DOHH2 (cell line): ENCODE results near the gene SPATA18.

ENCODE experiments used
- H3F3A ChIP-seq: fragments of 200-600 bp; sonication (generic), shearing (Covaris generic); 2 replicates; pipeline ENCODE4 v1.6.0; 2016; ENCODE audit warnings: antibody characterized with exemption, mild to moderate bottlenecking; ENCODE audit not compliant: control insufficient read depth, insufficient read depth
- H3K27ac ChIP-seq: fragments of 200-600 bp; sonication (generic); 2 replicates; pipeline ENCODE4 v1.5.1; 2014; ENCODE audit warnings: low read depth, mild to moderate bottlenecking, low read length, moderate library complexity
- H3K27me3 ChIP-seq: fragments of 200-600 bp; sonication (generic); 2 replicates; pipeline ENCODE4 v1.6.1; 2014; ENCODE audit warnings: mild to moderate bottlenecking, low read length, mixed read lengths; ENCODE audit not compliant: control insufficient read depth
- H3K36me3 ChIP-seq: fragments of 200-600 bp; sonication (generic); 2 replicates; pipeline ENCODE4 v1.6.1; 2014; ENCODE audit warnings: mild to moderate bottlenecking, low read length, moderate library complexity, mixed read lengths; ENCODE audit not compliant: control insufficient read depth
- H3K4me1 ChIP-seq: fragments of 200-600 bp; sonication (generic); 2 replicates; pipeline ENCODE4 v1.6.1; 2014; ENCODE audit warnings: mild to moderate bottlenecking, low read length, mixed read lengths; ENCODE audit not compliant: control insufficient read depth
- H3K4me2 ChIP-seq: fragments of 200-600 bp; sonication (generic); 2 replicates; pipeline ENCODE4 v1.6.0; 2014; ENCODE audit warnings: mild to moderate bottlenecking, low read length, moderate library complexity
- H3K4me3 ChIP-seq: fragments of 200-600 bp; sonication (generic); 2 replicates; pipeline ENCODE4 v1.5.1; 2014; ENCODE audit warnings: mild to moderate bottlenecking, low read length, mixed read lengths
- H3K79me2 ChIP-seq: fragments of 200-600 bp; sonication (generic); 2 replicates; pipeline ENCODE4 v1.6.1; 2014; ENCODE audit warnings: mild to moderate bottlenecking, low read length, mixed read lengths; ENCODE audit not compliant: control insufficient read depth
- H3K9me2 ChIP-seq: fragments of 200-600 bp; sonication (generic); replicated peaks from 2 replicates; pipeline ENCODE4 v1.6.1; 2014; ENCODE audit warnings: mild to moderate bottlenecking, low read length, mixed read lengths; ENCODE audit not compliant: control insufficient read depth
- H3K9me3 ChIP-seq: fragments of 200-600 bp; sonication (generic); 2 replicates; pipeline ENCODE4 v1.6.1; 2014; ENCODE audit warnings: antibody characterized with exemption, low read length, mixed read lengths; ENCODE audit not compliant: control insufficient read depth, insufficient read depth
- H4K20me1 ChIP-seq: fragments of 200-600 bp; sonication (generic); 2 replicates; pipeline ENCODE4 v1.6.0; 2014; ENCODE audit warnings: low read depth, mild to moderate bottlenecking, antibody characterized with exemption, low read length, moderate library complexity; ENCODE audit not compliant: control insufficient read depth, insufficient read depth
- EZH2phosphoT487 ChIP-seq: fragments of 200-600 bp; sonication (generic); IDR thresholded peaks from 2 replicates; pipeline ENCODE4 v1.6.1; 2017; ENCODE audit warnings: borderline replicate concordance, mild to moderate bottlenecking, antibody characterized with exemption, low read length, moderate library complexity, mixed read lengths
- TF ChIP-seq, protein P1 (sequence below): fragments of 200-600 bp; sonication (generic); IDR thresholded peaks from one replicate; pipeline ENCODE4 v1.5.1; 2014; ENCODE audit warnings: antibody characterized with exemption, mild to moderate bottlenecking, low read depth, low read length; ENCODE audit not compliant: poor library complexity, severe bottlenecking

Gene SPATA18

DNA sequence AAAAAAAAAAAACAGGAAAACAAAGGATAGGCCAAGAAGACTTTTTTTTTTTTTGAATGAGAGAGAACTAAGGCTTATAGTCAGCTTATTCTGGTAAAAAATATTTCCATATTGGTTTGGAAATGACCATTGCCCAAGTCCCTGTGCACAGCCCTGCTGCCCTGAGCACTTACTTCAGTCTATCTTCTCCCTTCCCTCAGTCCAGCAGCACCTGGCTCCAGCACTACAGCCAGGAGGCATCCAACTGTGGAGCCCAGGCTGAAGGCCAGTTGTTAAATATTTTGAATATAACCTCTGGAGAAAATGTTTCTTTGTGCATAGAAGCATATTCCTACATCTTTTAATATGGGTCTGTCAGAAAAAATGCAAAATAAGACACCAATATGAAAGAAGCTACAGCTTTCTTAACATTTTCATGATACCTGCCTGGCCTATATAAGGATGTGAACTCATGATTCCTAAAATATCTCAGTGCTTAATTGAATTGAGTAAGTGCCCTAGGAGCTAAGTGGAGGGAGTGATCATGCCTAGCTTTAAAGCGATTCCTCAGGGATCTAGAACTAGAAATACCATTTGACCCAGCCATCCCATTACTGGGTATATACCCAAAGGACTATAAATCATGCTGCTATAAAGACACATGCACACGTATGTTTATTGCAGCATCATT is 45.4 kb upstream of the SPATA18 start:
- TF ChIP-seq, protein P1, sequence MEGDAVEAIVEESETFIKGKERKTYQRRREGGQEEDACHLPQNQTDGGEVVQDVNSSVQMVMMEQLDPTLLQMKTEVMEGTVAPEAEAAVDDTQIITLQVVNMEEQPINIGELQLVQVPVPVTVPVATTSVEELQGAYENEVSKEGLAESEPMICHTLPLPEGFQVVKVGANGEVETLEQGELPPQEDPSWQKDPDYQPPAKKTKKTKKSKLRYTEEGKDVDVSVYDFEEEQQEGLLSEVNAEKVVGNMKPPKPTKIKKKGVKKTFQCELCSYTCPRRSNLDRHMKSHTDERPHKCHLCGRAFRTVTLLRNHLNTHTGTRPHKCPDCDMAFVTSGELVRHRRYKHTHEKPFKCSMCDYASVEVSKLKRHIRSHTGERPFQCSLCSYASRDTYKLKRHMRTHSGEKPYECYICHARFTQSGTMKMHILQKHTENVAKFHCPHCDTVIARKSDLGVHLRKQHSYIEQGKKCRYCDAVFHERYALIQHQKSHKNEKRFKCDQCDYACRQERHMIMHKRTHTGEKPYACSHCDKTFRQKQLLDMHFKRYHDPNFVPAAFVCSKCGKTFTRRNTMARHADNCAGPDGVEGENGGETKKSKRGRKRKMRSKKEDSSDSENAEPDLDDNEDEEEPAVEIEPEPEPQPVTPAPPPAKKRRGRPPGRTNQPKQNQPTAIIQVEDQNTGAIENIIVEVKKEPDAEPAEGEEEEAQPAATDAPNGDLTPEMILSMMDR: no peak
- TF ChIP-seq EZH2phosphoT487: no peak
- Histone ChIP-seq H3K4me1 (no peaks in the 10 kb centered on the region), H3K9me2 (no peaks in the 10 kb centered on the region), H3K9me3 (no peaks in the 10 kb centered on the region), H3K79me2 (no peaks in the 10 kb centered on the region), H3K36me3 (no peaks in the 10 kb centered on the region), H3K27me3 (no peaks in the 10 kb centered on the region), H3K4me3 (no peak overlapping the region), H3K4me2 (no peak overlapping the region), H3F3A (no peaks in the 10 kb centered on the region), H4K20me1 (no peaks in the 10 kb centered on the region), H3K27ac (no peak overlapping the region)

DNA sequence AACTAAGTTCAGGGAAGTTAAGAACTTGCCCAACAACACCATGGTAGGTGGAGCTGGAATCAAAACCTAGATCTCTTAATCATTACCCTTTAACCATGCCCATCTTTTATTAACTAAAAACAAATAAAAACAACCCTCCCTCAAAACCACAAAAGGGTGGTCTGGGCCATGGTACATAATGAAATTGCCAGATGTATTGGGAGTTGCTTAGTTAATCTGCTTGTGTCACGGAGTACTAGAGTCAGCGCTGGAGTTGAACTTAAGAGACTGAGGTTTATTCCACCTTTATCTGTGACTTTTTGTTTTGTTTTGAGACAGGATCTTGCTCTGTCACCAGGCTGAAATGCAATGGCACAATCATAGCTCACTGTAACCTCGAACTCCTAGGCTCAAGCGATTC is 44.2 kb upstream of the SPATA18 start:
- Histone ChIP-seq H3K27ac (no peak overlapping the region), H3K4me2 (no peak overlapping the region), H3K27me3 (no peaks in the 10 kb centered on the region), H3K79me2 (no peaks in the 10 kb centered on the region), H3K4me3 (no peak overlapping the region), H3K9me3 (no peaks in the 10 kb centered on the region), H3F3A (no peaks in the 10 kb centered on the region), H4K20me1 (no peaks in the 10 kb centered on the region), H3K4me1 (peaks cover 6% of the 10 kb centered on the region), H3K36me3 (no peaks in the 10 kb centered on the region), H3K9me2 (no peaks in the 10 kb centered on the region)
- TF ChIP-seq, protein P1: no peak
- no peak for TF ChIP-seq EZH2phosphoT487

DNA sequence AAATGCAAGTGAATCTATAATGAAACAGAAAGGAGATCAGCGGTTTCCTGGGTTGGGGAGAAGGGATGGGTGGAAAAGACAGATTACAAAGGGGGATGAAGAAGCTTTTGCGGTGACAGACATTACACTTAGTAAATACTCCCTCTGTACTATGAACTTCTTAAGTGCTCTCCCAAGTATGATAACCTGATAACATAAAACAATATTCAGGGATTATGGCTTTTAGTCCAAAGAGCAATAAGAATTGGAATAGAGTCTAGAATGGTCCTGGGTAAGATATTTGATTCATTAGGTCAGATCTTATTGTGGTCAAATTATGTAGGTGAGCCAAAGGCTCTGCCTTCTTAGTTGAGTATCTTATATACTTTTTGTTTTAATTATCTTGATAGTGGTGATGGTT is 40.1 kb upstream of the SPATA18 start:
- H3K4me3 ChIP-seq: no peak overlapping the region
- TF ChIP-seq EZH2phosphoT487: no peak
- TF ChIP-seq, protein P1: no peak

DNA sequence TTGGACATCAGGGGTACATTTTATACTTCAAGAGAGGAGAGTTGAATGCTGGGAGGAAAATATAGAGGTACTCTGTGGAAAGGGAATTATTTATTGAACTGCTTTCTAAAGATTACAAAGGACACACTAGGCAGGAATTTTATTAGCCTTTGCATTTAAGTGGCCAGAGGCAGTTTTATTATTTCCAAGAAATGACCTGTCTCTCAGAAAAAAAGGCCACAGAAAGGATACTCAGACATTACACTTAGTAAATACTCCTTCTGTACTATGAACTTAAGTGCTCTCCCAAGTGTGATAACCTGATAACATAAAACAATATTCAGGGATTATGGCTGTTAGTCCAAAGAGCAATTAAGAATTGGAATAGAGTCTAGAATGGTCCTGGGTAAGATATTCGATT is 38.5 kb upstream of the SPATA18 start:
- no peaks in the 10 kb centered on the region for H3F3A ChIP-seq
- peaks cover 14% of the 10 kb centered on the region for H3K4me1 ChIP-seq
- no peaks in the 10 kb centered on the region for H3K36me3 ChIP-seq
- H3K27ac ChIP-seq: no peak overlapping the region
- H3K27me3 ChIP-seq: no peaks in the 10 kb centered on the region
- no peaks in the 10 kb centered on the region for H3K9me2 ChIP-seq
- no peak overlapping the region for H3K4me3 ChIP-seq
- no peaks in the 10 kb centered on the region for H3K9me3 ChIP-seq
- no peak overlapping the region for H3K4me2 ChIP-seq
- H4K20me1 ChIP-seq: no peaks in the 10 kb centered on the region
- TF ChIP-seq, protein P1: no peak
- no peak for TF ChIP-seq EZH2phosphoT487
- H3K79me2 ChIP-seq: no peaks in the 10 kb centered on the region

More for the DNA sequence above, 40.1 kb upstream of the SPATA18 start:
- peaks cover 14% of the 10 kb centered on the region for H3K4me1 ChIP-seq
- H3K27me3 ChIP-seq: no peaks in the 10 kb centered on the region
- no peak overlapping the region for H3K4me2 ChIP-seq
- H3K9me3 ChIP-seq: no peaks in the 10 kb centered on the region
- H3K9me2 ChIP-seq: no peaks in the 10 kb centered on the region
- no peaks in the 10 kb centered on the region for H3K79me2 ChIP-seq
- H3K27ac ChIP-seq: no peak overlapping the region
- H4K20me1 ChIP-seq: no peaks in the 10 kb centered on the region
- no peaks in the 10 kb centered on the region for H3K36me3 ChIP-seq
- no peaks in the 10 kb centered on the region for H3F3A ChIP-seq
